Upper lobe of left lung (tissue), 4 donors: ENCODE measurements around the gene CDS2.

ENCODE experiments used
- CTCF ChIP-seq, 6 experiments: fragments of 450-650 bp in 4 of 6; fragments of 200-600 bp in 2 of 6; sonication (generic) in 2 of 6; IDR thresholded peaks; one replicate each; pipeline ENCODE4 v1.5.1; 2016 to 2019; ENCODE audit warnings: antibody characterized with exemption in 6 of 6
- EP300 ChIP-seq, 4 donors: sonication (generic); formaldehyde crosslinking; IDR thresholded peaks; one replicate each; pipeline ENCODE4 v1.5.1; 2017; ENCODE audit warnings: antibody characterized with exemption in 4 of 4, control low read depth in 2 of 4
- POLR2A ChIP-seq, 4 donors: fragments of 450-650 bp; IDR thresholded peaks; one replicate each; pipeline ENCODE4 v1.5.1; 2016 to 2017; ENCODE audit warnings: antibody characterized with exemption in 4 of 4, mild to moderate bottlenecking in 2 of 4
- POLR2AphosphoS5 ChIP-seq, 2 donors: sonication (generic); formaldehyde crosslinking; IDR thresholded peaks; one replicate each; pipeline ENCODE4 v1.5.1; 2017; ENCODE audit warnings: antibody characterized with exemption in 2 of 2

- TF ChIP-seq CTCF (IDR thresholded peaks at IDR 0.05) (no peak), EP300 (IDR thresholded peaks at IDR 0.05) (no peak), POLR2A (IDR thresholded peaks at IDR 0.05) (no peak), POLR2AphosphoS5 (IDR thresholded peaks at IDR 0.05) (no peak)
Observed at GRCh38 chr20:5146871-5147592, 20.2 kb downstream of the CDS2 start.
